HepG2 (cell line): Measurements from ENCODE around the gene ONECUT2. TPM values are rescaled to one million over a fixed set of nuclear protein-coding genes. Genes with fewer than 3 reads are reported as not detected.

ENCODE experiments used
- FOXA3 ChIP-seq: IDR thresholded peaks from 2 replicates; pipeline ENCODE4 v1.6.1; 2016; ENCODE audit warnings: missing genetic modification reagents, missing compliant biosample characterization
- GABPB1 ChIP-seq: IDR thresholded peaks from 2 replicates; pipeline ENCODE4 v1.6.1; 2016; ENCODE audit warnings: mild to moderate bottlenecking, missing genetic modification reagents, moderate library complexity, missing compliant biosample characterization
- GATAD2A ChIP-seq: IDR thresholded peaks from 2 replicates; pipeline ENCODE4 v1.6.1; 2016
- KLF15 ChIP-seq: sonication (generic); formaldehyde crosslinking; IDR thresholded peaks from 2 replicates; pipeline ENCODE4 v1.8.1; 2023; ENCODE audit warnings: borderline replicate concordance, mild to moderate bottlenecking, inconsistent platforms, missing genetic modification reagents, mixed read lengths
- LCORL ChIP-seq, 2 experiments: fragments of 450-650 bp in 1 of 2; sonication (generic) in 1 of 2; formaldehyde crosslinking in 1 of 2; IDR thresholded peaks; 2 replicates each; pipeline versions ENCODE4 v1.5.0 to v1.6.1; 2017 to 2020; ENCODE audit warnings: antibody characterized with exemption in 1 of 2, missing genetic modification reagents in 1 of 2
- MYPOP ChIP-seq: sonication (generic); formaldehyde crosslinking; IDR thresholded peaks from 2 replicates; pipeline ENCODE4 v1.8.1; 2023; ENCODE audit warnings: mild to moderate bottlenecking, moderate library complexity, missing genetic modification reagents
- PATZ1 ChIP-seq: sonication (generic); formaldehyde crosslinking; IDR thresholded peaks from 2 replicates; pipeline ENCODE4 v1.4.0; 2020; ENCODE audit warnings: missing genetic modification reagents
- PRDM15 ChIP-seq: sonication (generic); formaldehyde crosslinking; IDR thresholded peaks from 2 replicates; pipeline ENCODE4 v1.4.0; 2020; ENCODE audit warnings: missing genetic modification reagents
- PRDM4 ChIP-seq: sonication (generic); formaldehyde crosslinking; IDR thresholded peaks from 2 replicates; pipeline ENCODE4 v1.9.0; 2021; ENCODE audit warnings: missing genetic modification reagents, borderline replicate concordance
- SIX4 ChIP-seq: sonication (generic); formaldehyde crosslinking; IDR thresholded peaks from 2 replicates; pipeline ENCODE4 v1.4.0; 2020; ENCODE audit warnings: missing genetic modification reagents
- TRAFD1 ChIP-seq: sonication (generic); formaldehyde crosslinking; IDR thresholded peaks from 2 replicates; pipeline ENCODE4 v1.5.1; 2020; ENCODE audit warnings: missing genetic modification reagents, mild to moderate bottlenecking, borderline replicate concordance
- YY1 ChIP-seq: IDR thresholded peaks from 2 replicates; pipeline ENCODE4 v1.6.1; 2011; ENCODE audit warnings: low read length, low read depth, moderate library complexity, mild to moderate bottlenecking; ENCODE audit not compliant: insufficient read depth, insufficient replicate concordance
- ZNF101 ChIP-seq: sonication (generic); formaldehyde crosslinking; IDR thresholded peaks from 2 replicates; pipeline ENCODE4 v1.4.0; 2020; ENCODE audit warnings: mild to moderate bottlenecking, low read depth, missing genetic modification reagents, borderline replicate concordance
- ZNF549 ChIP-seq: sonication (generic); formaldehyde crosslinking; IDR thresholded peaks from 2 replicates; pipeline ENCODE4 v1.5.0; 2020; ENCODE audit warnings: missing genetic modification reagents
- ZNF740 ChIP-seq: sonication (generic); formaldehyde crosslinking; IDR thresholded peaks from 2 replicates; pipeline ENCODE4 v1.4.0; 2020; ENCODE audit warnings: missing genetic modification reagents
- ZNF83 ChIP-seq: sonication (generic); formaldehyde crosslinking; IDR thresholded peaks from 2 replicates; pipeline ENCODE4 v1.4.0; 2020; ENCODE audit warnings: missing genetic modification reagents, mild to moderate bottlenecking, borderline replicate concordance
- polyA plus RNA-seq, 8 experiments: library from polyadenylated mRNA; depleted of rRNA in 3 of 8; stranded (reverse) in 7 of 8; unstranded in 1 of 8; fragments of >200 nt; fragmentation: Illumina TruSeq in 4 of 8; extraction: Trizol in 4 of 8; gene quantifications; 2 replicates each; pipeline versions ENCODE4 v1.2.1 to v1.2.3, GENCODE V29; 2011 to 2016; ENCODE audit warnings: low read depth in 4 of 8, missing spikeins in 1 of 8, mixed read lengths in 1 of 8; ENCODE audit not compliant: insufficient read depth in 1 of 8
- total RNA-seq, 5 experiments: library from RNA; depleted of rRNA; stranded (reverse); fragments of >200 nt; fragmentation: Illumina TruSeq; extraction: Trizol; gene quantifications; 2 replicates each; pipeline ENCODE4 v1.2.3, GENCODE V29; 2016; ENCODE audit warnings: low read depth in 1 of 5

The ONECUT2 gene
- total and polyA plus RNA-seq, 2 of the 13 experiments (the other 11 are each of a cell fraction or from before 2014, with no cell fraction given): 3.0 to 3.2 TPM

- no peak for TF ChIP-seq TRAFD1 (CRISPR knock-in tag)
- no peak for TF ChIP-seq ZNF740 (CRISPR knock-in tag)
- 0 out of 2 replicates have a peak, but pooled peaks have one; percentile 9 for TF ChIP-seq PATZ1 (CRISPR knock-in tag)
- TF ChIP-seq PRDM15 (CRISPR knock-in tag): no peak
- peak; percentile 56; the same call in 1 of the 2 replicates for TF ChIP-seq FOXA3 (CRISPR knock-in tag)
- TF ChIP-seq MYPOP: peak; percentile 54; the same call in 1 of the 2 replicates
- no peak for TF ChIP-seq GABPB1 (CRISPR knock-in tag)
- no peak for TF ChIP-seq PRDM4
- TF ChIP-seq ZNF101 (CRISPR knock-in tag): no peak
- TF ChIP-seq ZNF83 (CRISPR knock-in tag): no peak
- no peak for TF ChIP-seq LCORL (IDR thresholded peaks at IDR 0.05)
- no peak for TF ChIP-seq LCORL (CRISPR knock-in tag; IDR thresholded peaks at IDR 0.05)
- TF ChIP-seq KLF15: no peak
- no peak for TF ChIP-seq YY1
- no peak for TF ChIP-seq ZNF549
- no peak for TF ChIP-seq GATAD2A (CRISPR knock-in tag)
- TF ChIP-seq SIX4: peak; percentile 89
These were observed 98.1 kb downstream of the ONECUT2 start (continued) for GRCh38 chr18:57533006-57533867.
